H1 (cell line): ENCODE data around the gene CASS4. TPM values are rescaled to one million over a fixed set of nuclear protein-coding genes. Genes with fewer than 3 reads are reported as not detected.

Experiments used
- CTCF ChIA-PET: fragments of 300-600 bp; sonication (Branson Sonifier 250); formaldehyde crosslinking; loops from one replicate; lab custom pipeline; 2021; ENCODE audit not compliant: partially characterized antibody; lab: Charles Lee
- POLR2A ChIA-PET: fragments of 300-600 bp; sonication (Branson Sonifier 250); formaldehyde crosslinking; loops from one replicate; lab custom pipeline; 2021; ENCODE audit warnings: inconsistent platforms; ENCODE audit not compliant: partially characterized antibody; lab: Charles Lee
- DNase-seq, 2 experiments: peaks; one replicate each; pipeline versions ENCODE4 v3.0.0 to v3.0.0-alpha.2; 2010 to 2022; ENCODE audit warnings: low spot score in 2 of 2, low read depth in 1 of 2, mixed read lengths in 1 of 2
- FAIRE-seq: peaks from 2 replicates; lab custom pipeline; 2011; peaks lifted over from hg19 to GRCh38; lab: Jason Lieb, UNC
- H2AFZ ChIP-seq: 2 replicates; pipeline ENCODE4 v1.8.1; 2012; ENCODE audit warnings: low read length, inconsistent platforms
- H2AK5ac ChIP-seq: 2 replicates; pipeline ENCODE4 v1.6.1; 2013; ENCODE audit warnings: low read depth, low read length
- H2BK120ac ChIP-seq: replicated peaks from 2 replicates; pipeline ENCODE3; 2013; ENCODE audit warnings: low read depth, low read length, inconsistent platforms
- H2BK12ac ChIP-seq: 2 replicates; pipeline ENCODE4 v1.6.1; 2013; ENCODE audit warnings: low read depth, low read length
- H2BK15ac ChIP-seq: 2 replicates; pipeline ENCODE4 v1.6.1; 2013; ENCODE audit warnings: low read length
- H2BK20ac ChIP-seq: 2 replicates; pipeline ENCODE4 v1.6.1; 2013; ENCODE audit warnings: low read length
- H2BK5ac ChIP-seq: 2 replicates; pipeline ENCODE4 v1.6.1; 2013; ENCODE audit warnings: low read depth, low read length
- H3K14ac ChIP-seq: 2 replicates; pipeline ENCODE4 v1.6.1; 2013; ENCODE audit warnings: inconsistent platforms; ENCODE audit not compliant: insufficient read length
- H3K18ac ChIP-seq: 2 replicates; pipeline ENCODE4 v1.6.1; 2013; ENCODE audit warnings: low read length; ENCODE audit errors: extremely low read depth
- H3K23ac ChIP-seq: 2 replicates; pipeline ENCODE4 v1.6.1; 2013; ENCODE audit warnings: inconsistent platforms; ENCODE audit not compliant: insufficient read length
- H3K23me2 ChIP-seq: 2 replicates; pipeline ENCODE4 v1.6.1; 2013; ENCODE audit warnings: low read depth, low read length
- H3K27ac ChIP-seq: 2 replicates; pipeline ENCODE4 v1.6.1; 2011; ENCODE audit warnings: low read depth, low read length, inconsistent platforms
- H3K27me3 ChIP-seq, 4 experiments: replicated peaks in 1 of 4; 1 replicate in 1 of 4; 2 replicates in 3 of 4; pipeline versions ENCODE4 v1.6.1 to v1.8.1; 2011 to 2013; ENCODE audit warnings: low read length in 3 of 4, mild to moderate bottlenecking in 3 of 4, inconsistent platforms in 2 of 4, mixed read lengths in 2 of 4, moderate library complexity in 1 of 4; ENCODE audit not compliant: control insufficient read depth in 3 of 4, insufficient read depth in 3 of 4; ENCODE audit errors: extremely low read depth in 1 of 4
- H3K36me3 ChIP-seq, 4 experiments: 2 replicates each; pipeline versions ENCODE4 v1.6.1 to v1.8.1; 2011 to 2013; ENCODE audit warnings: mild to moderate bottlenecking in 4 of 4, low read length in 3 of 4, moderate library complexity in 2 of 4, control low read depth in 1 of 4, inconsistent platforms in 1 of 4; ENCODE audit not compliant: insufficient read depth in 4 of 4, control insufficient read depth in 2 of 4
- H3K4ac ChIP-seq: replicated peaks from 2 replicates; pipeline ENCODE3; 2013; ENCODE audit warnings: low read length, low read depth, mixed read lengths, inconsistent platforms; ENCODE audit not compliant: insufficient read length
- H3K4me1 ChIP-seq, 4 experiments: replicated peaks in 1 of 4; 1 replicate in 1 of 4; 2 replicates in 3 of 4; pipeline versions ENCODE4 v1.6.1 to v1.8.1; 2011 to 2013; ENCODE audit warnings: low read length in 3 of 4, inconsistent platforms in 2 of 4, mixed read lengths in 1 of 4; ENCODE audit not compliant: insufficient read depth in 4 of 4, control insufficient read depth in 3 of 4
- H3K4me2 ChIP-seq, 2 experiments: 2 replicates each; pipeline versions ENCODE4 v1.6.1 to v1.8.1; 2011 to 2013; ENCODE audit warnings: low read depth in 2 of 2, low read length in 2 of 2, control low read depth in 1 of 2, inconsistent platforms in 1 of 2, mild to moderate bottlenecking in 1 of 2; ENCODE audit not compliant: insufficient read depth in 1 of 2
- H3K4me3 ChIP-seq, 4 experiments: fragments of 200-600, 300-600 bp in 1 of 4; sonication (generic), shearing (Covaris generic), sonication (Bioruptor Twin) in 1 of 4; 2 replicates each; pipeline versions ENCODE4 v1.5.1 to v1.8.1; 2011 to 2016; ENCODE audit warnings: low read length in 4 of 4, low read depth in 3 of 4, control low read depth in 2 of 4, inconsistent platforms in 2 of 4, mild to moderate bottlenecking in 2 of 4, mixed read lengths in 1 of 4, moderate library complexity in 1 of 4; ENCODE audit not compliant: insufficient read depth in 2 of 4; ENCODE audit errors: extremely low read depth in 1 of 4
- H3K56ac ChIP-seq: replicated peaks from 2 replicates; pipeline ENCODE3; 2013; ENCODE audit warnings: low read depth, mild to moderate bottlenecking, mixed read lengths, low read length, inconsistent platforms; ENCODE audit not compliant: insufficient read length
- H3K79me1 ChIP-seq: 2 replicates; pipeline ENCODE4 v1.6.1; 2013; ENCODE audit warnings: low read depth, low read length, control low read depth
- H3K79me2 ChIP-seq, 2 experiments: 2 replicates each; pipeline versions ENCODE4 v1.6.1 to v1.8.1; 2012 to 2013; ENCODE audit warnings: low read length in 2 of 2, mild to moderate bottlenecking in 2 of 2, inconsistent platforms in 1 of 2; ENCODE audit not compliant: insufficient read depth in 2 of 2, control insufficient read depth in 1 of 2
- H3K9ac ChIP-seq, 4 experiments: replicated peaks in 1 of 4; 1 replicate in 1 of 4; 2 replicates in 3 of 4; pipeline versions ENCODE4 v1.6.1 to v1.8.1; 2011 to 2013; ENCODE audit warnings: low read depth in 3 of 4, low read length in 3 of 4, control low read depth in 2 of 4, mild to moderate bottlenecking in 2 of 4, moderate library complexity in 2 of 4, inconsistent platforms in 1 of 4; ENCODE audit errors: extremely low read depth in 1 of 4
- H3K9me3 ChIP-seq, 2 experiments: 2 replicates each; pipeline versions ENCODE4 v1.6.1 to v1.8.1; 2012 to 2013; ENCODE audit warnings: mild to moderate bottlenecking in 2 of 2, moderate library complexity in 2 of 2, control low read depth in 1 of 2, inconsistent platforms in 1 of 2, low read depth in 1 of 2, low read length in 1 of 2, mixed read lengths in 1 of 2; ENCODE audit not compliant: insufficient read depth in 2 of 2
- H4K20me1 ChIP-seq, 2 experiments: replicated peaks in 1 of 2; 2 replicates each; pipeline versions ENCODE3 to v1.8.1; 2011 to 2013; ENCODE audit warnings: inconsistent platforms in 2 of 2, low read length in 2 of 2, mild to moderate bottlenecking in 1 of 2; ENCODE audit not compliant: insufficient read depth in 2 of 2, control insufficient read depth in 1 of 2
- H4K5ac ChIP-seq: 2 replicates; pipeline ENCODE4 v1.6.1; 2013; ENCODE audit warnings: low read length, low read depth, mixed read lengths, inconsistent platforms; ENCODE audit not compliant: insufficient read length
- H4K8ac ChIP-seq: 2 replicates; pipeline ENCODE4 v1.8.0; 2013; ENCODE audit warnings: mild to moderate bottlenecking, moderate library complexity, low read length, inconsistent platforms; ENCODE audit not compliant: insufficient read depth; ENCODE audit errors: extremely low read depth
- H4K91ac ChIP-seq: replicated peaks from 2 replicates; pipeline ENCODE3; 2013; ENCODE audit warnings: low read length, mixed read lengths, inconsistent platforms; ENCODE audit not compliant: insufficient read length
- BCL11A ChIP-seq, 2 experiments: IDR thresholded peaks; one replicate each; pipeline ENCODE4 v1.6.1; 2011; ENCODE audit warnings: low read depth in 2 of 2, low read length in 2 of 2, mild to moderate bottlenecking in 2 of 2
- EZH2 ChIP-seq: fragments of 200-600 bp; sonication (generic); IDR thresholded peaks from 2 replicates; pipeline ENCODE4 v1.7.1; 2012; ENCODE audit warnings: low read depth, mild to moderate bottlenecking, moderate library complexity, low read length, inconsistent platforms; ENCODE audit not compliant: severe bottlenecking
- HDAC6 ChIP-seq: IDR thresholded peaks from one replicate; pipeline ENCODE4 v1.7.1; 2012; ENCODE audit warnings: low read depth, mild to moderate bottlenecking, inconsistent platforms, low read length, moderate library complexity
- POLR2A ChIP-seq, 2 experiments: IDR thresholded peaks; 1 replicate in 1 of 2; 2 replicates in 1 of 2; pipeline ENCODE4 v1.6.1; 2011; ENCODE audit warnings: low read depth in 2 of 2, low read length in 2 of 2, mild to moderate bottlenecking in 2 of 2; ENCODE audit errors: control extremely low read depth in 1 of 2
- SRF ChIP-seq: IDR thresholded peaks from 2 replicates; pipeline ENCODE4 v1.6.1; 2011; ENCODE audit warnings: mild to moderate bottlenecking, low read depth, low read length, moderate library complexity
- WGBS, 2 experiments: shearing (Covaris generic) in 1 of 2; methylation state at CpG; one replicate each; pipeline versions ENCODE4 v1.1.6 to v1.1.7; 2013 to 2015; ENCODE audit warnings: low lambda C conversion rate in 2 of 2, mixed read lengths in 2 of 2, inconsistent platforms in 1 of 2, low coverage in 1 of 2, missing lambda C conversion rate in 1 of 2; ENCODE audit not compliant: insufficient replicate concordance in 2 of 2, insufficient coverage in 1 of 2, insufficient read length in 1 of 2; ENCODE audit errors: extremely low coverage in 1 of 2, missing lambda C conversion rate in 1 of 2; 5-methylcytosine and 5-hydroxymethylcytosine counted together
- polyA plus RNA-seq, 7 experiments: library from polyadenylated mRNA; depleted of rRNA in 3 of 7; stranded (reverse) in 5 of 7; unstranded in 2 of 7; fragments of >200 nt in 5 of 7; fragments of 200-250 nt in 2 of 7; gene quantifications; 1 replicate in 5 of 7; 2 replicates in 1 of 7; 4 replicates in 1 of 7; pipeline versions ENCODE4 v1.2.1 to v1.2.3, GENCODE V29; 2011 to 2013; ENCODE audit warnings: missing spikeins in 2 of 7, mixed read lengths in 2 of 7
- total RNA-seq: library from RNA; stranded (reverse); fragmentation: NEBNext Ultra II Directional; extraction: Animal tissue kit (Norgen Biotek cat#: 25700); gene quantifications from 2 replicates; pipeline ENCODE4 v1.2.1, GENCODE V29; 2021

The CASS4 gene
- total and polyA plus RNA-seq, 2 of the 8 experiments (the other 6 are each of a cell fraction or from before 2014, with no cell fraction given), result not detected

GRCh38 chr20:56380375-56380774 lies 31.7 kb upstream of the CASS4 start:
- no peaks in the 10 kb centered on the region; a peak in 1 of 7 replicates for H3K4me1 ChIP-seq
- WGBS, 2 experiments, result 93% methylated on average over 1 of the region's 1 CpG; no CpG with 5 or more reads in 1 of the 2 experiments

More at GRCh38 chr20:56380375-56380774, 31.7 kb upstream of the CASS4 start:
- POLR2A ChIA-PET, result interaction anchor here (1.4 kb wide), 1 partner anchor 24 kb away, joined by 3 read pairs; no protein-coding TSS in a partner anchor
- no peak overlapping the region for H3K9ac ChIP-seq
- H3K18ac ChIP-seq, result no peak overlapping the region
- no peak overlapping the region for H3K14ac ChIP-seq
- H3K9me3 ChIP-seq, result no peaks in the 10 kb centered on the region
- H4K8ac ChIP-seq, result no peak overlapping the region
- no peak overlapping the region for H3K4ac ChIP-seq
- no peaks in the 10 kb centered on the region for H3K27me3 ChIP-seq
- peaks cover 4 to 11% of the 10 kb centered on the region in 2 experiments for H4K20me1 ChIP-seq
- no peak overlapping the region for H2BK12ac ChIP-seq
- H3K4me3 ChIP-seq, result no peak overlapping the region
- no peak overlapping the region for H2BK120ac ChIP-seq
- no peak overlapping the region for H2BK5ac ChIP-seq
- H4K91ac ChIP-seq, result no peak overlapping the region
- CTCF ChIA-PET, result no interaction called here
- DNase-seq, result no peak
- FAIRE-seq, result no peak
- no peak overlapping the region for H2AK5ac ChIP-seq
- no peak overlapping the region for H3K27ac ChIP-seq
- no peak overlapping the region for H2BK15ac ChIP-seq
- H3K4me2 ChIP-seq, result no peak overlapping the region
- no peaks in the 10 kb centered on the region for H3K23me2 ChIP-seq
- no peak overlapping the region for H3K23ac ChIP-seq
- H4K5ac ChIP-seq, result no peak overlapping the region
- H3K56ac ChIP-seq, result no peak overlapping the region
- H3K36me3 ChIP-seq, result peaks cover 22 to 66% (median 63%) of the 10 kb centered on the region in 4 experiments
- H3K79me2 ChIP-seq, result peaks cover 0 to 71% of the 10 kb centered on the region in 2 experiments; a peak in 2 of 4 replicates
- TF ChIP-seq POLR2A (IDR thresholded peaks at IDR 0.05; ENCODE audit: control extremely low read depth in 1 of 2, low read depth in 2 of 2, low read length in 2 of 2) (no peak), SRF (no peak), BCL11A (IDR thresholded peaks at IDR 0.05; ENCODE audit: low read depth in 2 of 2, low read length in 2 of 2) (no peak), EZH2 (no peak), HDAC6 (no peak)
- H3K79me1 ChIP-seq, result peaks cover 5% of the 10 kb centered on the region; the same call in 1 of the 2 replicates
- H2BK20ac ChIP-seq, result no peak overlapping the region
- no peak overlapping the region for H2AFZ ChIP-seq
